OCI-LY7 (cell line): ENCODE measurements around the gene PFKL.

ENCODE experiments used
- CTCF ChIP-seq: fragments of 200-600 bp; sonication (generic); conservative IDR thresholded peaks from 2 replicates; pipeline ENCODE4 v1.5.1; 2014; ENCODE audit warnings: mild to moderate bottlenecking, antibody characterized with exemption, low read length, moderate library complexity, mixed read lengths
- EZH2phosphoT487 ChIP-seq: fragments of 200-600 bp; sonication (generic); IDR thresholded peaks from 2 replicates; pipeline ENCODE4 v1.6.1; 2018; ENCODE audit warnings: low read depth, borderline replicate concordance, mild to moderate bottlenecking, mixed run types, antibody characterized with exemption, low read length, moderate library complexity, mixed read lengths

- TF ChIP-seq CTCF (peak; percentile 59), EZH2phosphoT487 (no peak)
Observed at GRCh38 chr21:44298301-44298700, 1.6 kb upstream of the PFKL start.
